NCI-H82 treated with DMSO at 0.1 percent for 48 hours (cell line): ENCODE results near the gene FKBP5.
"Not testable (repeated sequence)": the region's sequence is repeated elsewhere in the genome, so short reads cannot be mapped to it uniquely, and the experiment has no call there.

Source experiments
- DNase-seq: peaks from one replicate; lab custom pipeline; 2025; ENCODE audit not compliant: unreplicated experiment; lab: John Stamatoyannopoulos, UW

The FKBP5 gene

GRCh38 chr6:35724059-35724458 lies 35.3 kb upstream of the FKBP5 start:
- DNase-seq = no peak

DNA sequence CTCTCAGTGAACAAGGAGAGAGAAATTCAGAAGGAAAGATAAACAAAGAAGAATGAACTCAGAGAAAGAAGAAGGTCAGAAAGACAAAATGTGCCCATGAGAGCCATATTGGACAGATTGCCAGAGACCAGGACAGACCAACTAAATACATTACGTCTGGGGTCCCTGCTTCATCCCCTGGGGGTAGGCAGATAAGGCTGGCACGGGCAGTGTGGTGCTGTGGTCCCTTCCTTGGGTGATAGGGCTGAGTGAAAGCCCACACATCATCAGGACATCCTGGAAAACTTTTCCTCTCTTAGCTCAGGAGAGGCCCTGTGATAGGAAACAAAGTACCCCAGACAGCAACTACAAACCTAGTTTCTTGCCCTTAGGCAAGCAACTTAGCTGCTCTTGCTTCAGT lies 34.9 kb upstream of the FKBP5 start:
- no peak for DNase-seq

- no peak for DNase-seq
These were observed 33.5 kb upstream of the FKBP5 start for GRCh38 chr6:35722121-35722761.

GRCh38 chr6:35719830-35720733 lies 31.4 kb upstream of the FKBP5 start:
- no peak for DNase-seq

- no peak for DNase-seq
These were observed 30.7 kb upstream of the FKBP5 start for GRCh38 chr6:35719404-35719829.

DNA sequence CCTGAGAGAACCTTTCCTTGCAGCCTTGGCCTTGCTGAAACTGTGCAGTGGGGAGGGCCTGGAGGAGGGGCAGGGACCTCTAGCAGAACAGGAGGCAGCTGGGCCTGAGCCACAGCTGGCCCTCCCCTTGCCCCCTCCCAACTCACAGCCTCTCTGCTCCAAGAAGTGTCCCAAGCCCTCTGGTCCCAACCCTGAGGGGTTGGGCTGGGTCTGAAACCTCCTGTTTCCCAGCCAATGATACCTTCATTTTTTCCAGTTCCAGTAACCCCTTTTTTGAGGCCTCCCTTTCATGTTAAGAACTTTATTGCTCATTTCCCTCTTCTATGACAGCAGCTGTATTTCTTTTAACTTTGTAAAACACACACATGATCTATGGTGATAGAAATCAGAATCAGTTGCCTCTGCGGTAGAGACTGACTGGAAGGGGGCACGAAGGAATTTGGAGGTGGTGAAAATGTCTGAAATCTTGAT lies 30.2 kb upstream of the FKBP5 start:
- no peak for DNase-seq

DNA sequence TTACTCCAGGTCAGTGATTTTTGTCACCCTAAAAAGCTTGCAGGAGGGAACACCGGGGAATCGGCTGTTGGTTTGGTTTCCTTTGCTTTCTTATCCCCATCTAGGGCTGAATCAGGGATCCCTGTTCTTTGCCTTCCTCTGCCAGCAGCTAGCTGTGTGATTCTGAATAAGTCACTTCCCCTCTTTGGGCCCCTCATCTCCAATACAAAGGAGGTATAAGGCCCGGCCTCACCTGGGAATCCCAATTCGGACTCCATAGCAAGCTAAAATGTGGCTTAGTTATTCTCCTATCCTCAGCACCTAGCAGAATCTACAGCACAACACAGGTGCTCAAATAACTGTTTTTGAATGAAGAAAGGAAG lies 29.6 kb upstream of the FKBP5 start:
- no peak for DNase-seq

GRCh38 chr6:35717449-35718374 lies 29.0 kb upstream of the FKBP5 start:
- no peak for DNase-seq

- DNase-seq = no peak
These were observed 28.1 kb upstream of the FKBP5 start for GRCh38 chr6:35716798-35717197.

DNA sequence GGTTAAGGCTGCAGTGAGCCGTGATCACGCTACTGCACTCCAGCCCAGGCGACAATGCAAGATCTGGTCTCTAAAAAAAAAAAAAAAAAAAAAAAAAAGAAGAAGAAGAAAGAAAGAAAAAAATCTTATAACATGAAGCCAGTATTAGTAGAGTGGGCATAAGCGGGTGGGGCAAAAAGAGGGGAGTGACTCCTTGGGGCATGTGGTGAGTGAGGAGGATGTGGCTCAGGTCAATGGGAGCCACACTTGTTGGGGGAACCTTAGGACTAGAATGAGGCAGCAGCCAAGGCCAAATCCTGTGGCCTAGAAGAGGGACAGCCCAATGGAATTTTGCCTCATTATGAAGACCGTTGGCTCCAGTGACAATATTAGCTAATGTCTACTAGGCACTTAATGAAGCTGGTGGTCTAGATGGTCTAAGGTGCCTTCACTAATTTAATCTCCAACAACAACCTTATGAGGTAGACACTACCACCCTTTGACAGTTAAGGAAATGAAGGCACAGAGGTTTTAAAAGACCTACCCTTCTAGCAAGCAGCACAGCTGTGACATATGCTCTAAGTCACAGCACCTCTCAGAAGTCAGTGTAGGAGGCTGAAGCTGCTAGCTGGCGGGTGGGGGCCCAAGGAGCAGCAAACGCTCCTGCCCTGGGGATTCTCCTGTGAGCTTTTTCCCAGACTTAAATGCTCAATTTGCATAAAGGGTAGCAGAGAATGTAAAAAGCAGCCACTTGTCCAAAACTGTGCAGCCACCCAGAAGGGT lies 24.5 kb upstream of the FKBP5 start:
- DNase-seq = no peak

- DNase-seq = no peak
These were observed 23.0 kb upstream of the FKBP5 start for GRCh38 chr6:35711731-35712130.

- no peak for DNase-seq
These were observed 21.6 kb upstream of the FKBP5 start for GRCh38 chr6:35710241-35710847.

DNA sequence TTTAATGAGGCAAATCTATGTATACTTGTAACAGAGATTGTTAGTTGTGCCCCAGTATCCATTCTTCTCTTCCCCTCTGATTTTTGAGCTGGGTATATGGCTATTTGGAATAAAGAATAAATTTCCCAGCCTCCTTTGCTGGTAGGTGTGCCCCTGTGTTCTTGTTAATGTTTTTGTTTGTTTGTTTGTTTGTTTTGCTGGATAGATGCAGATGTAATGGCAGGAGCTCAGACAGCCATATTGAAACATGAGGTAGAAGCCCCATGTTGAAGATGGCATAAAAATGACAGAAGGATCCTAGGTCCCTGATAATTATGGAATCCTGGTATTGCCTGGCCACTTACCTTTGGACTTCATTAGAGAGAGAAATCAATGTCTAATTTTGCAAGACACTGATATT lies 19.9 kb upstream of the FKBP5 start:
- no peak for DNase-seq

GRCh38 chr6:35707714-35708407 lies 19.1 kb upstream of the FKBP5 start:
- DNase-seq = no peak

DNA sequence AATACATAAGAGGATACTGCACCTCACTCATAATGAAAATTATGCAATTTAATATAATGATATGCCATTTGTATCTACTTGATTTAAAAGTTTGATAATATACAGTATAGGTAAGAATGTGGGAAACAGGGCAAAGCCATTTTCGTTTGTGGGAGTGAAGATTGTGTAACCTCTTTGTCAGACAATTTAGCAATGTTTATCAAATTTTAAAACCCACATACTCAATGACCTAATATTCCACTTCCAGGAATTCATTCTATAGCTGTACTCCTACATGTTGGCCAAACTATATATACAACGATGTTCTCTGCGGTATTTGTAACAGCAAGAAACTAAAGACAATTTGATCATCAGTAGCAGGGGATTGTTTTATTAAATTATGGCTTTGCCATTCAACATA lies 17.8 kb upstream of the FKBP5 start:
- no peak for DNase-seq

DNA sequence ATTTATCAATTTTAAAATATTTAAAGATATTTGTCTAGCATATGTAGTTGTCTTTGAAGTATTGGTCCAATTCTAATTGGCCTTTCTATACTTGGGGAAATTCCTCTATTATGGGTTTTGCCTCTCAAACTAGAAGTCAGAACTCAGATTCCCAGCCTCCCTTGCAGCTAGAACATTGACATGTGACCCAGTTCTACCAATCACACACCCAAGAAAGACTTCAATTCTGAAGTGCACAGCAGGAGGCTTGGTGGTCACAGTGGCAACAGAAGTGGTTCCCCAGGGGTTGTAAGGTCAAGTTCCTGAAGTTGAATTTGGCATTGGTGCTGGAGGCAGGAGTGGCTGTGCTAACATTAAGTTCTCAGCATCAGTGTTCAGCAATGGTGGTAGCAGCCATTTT lies 14.8 kb upstream of the FKBP5 start:
- DNase-seq = no peak

- DNase-seq = no peak
These were observed 10.1 kb upstream of the FKBP5 start for GRCh38 chr6:35698858-35699257.

DNA sequence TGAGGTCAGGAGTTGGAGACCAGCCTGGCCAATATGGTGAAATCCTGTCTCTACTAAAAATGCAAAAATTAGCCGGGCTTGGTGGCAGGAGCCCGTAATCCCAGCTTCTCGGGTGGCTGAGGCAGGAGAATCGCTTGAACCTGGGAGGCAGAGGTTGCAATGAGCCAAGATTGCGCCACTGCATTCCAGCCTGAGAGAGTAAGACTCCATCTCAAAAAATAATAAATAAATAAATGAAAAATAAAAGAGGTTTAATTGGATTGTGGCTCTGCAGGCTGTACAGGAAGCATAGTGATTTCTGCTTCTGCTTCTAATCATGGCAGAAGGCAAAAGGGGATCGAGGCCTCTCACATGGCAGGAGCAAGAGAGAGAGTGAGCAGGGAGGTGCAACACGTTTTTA lies 9.7 kb upstream of the FKBP5 start:
- not testable (repeated sequence) for DNase-seq

DNA sequence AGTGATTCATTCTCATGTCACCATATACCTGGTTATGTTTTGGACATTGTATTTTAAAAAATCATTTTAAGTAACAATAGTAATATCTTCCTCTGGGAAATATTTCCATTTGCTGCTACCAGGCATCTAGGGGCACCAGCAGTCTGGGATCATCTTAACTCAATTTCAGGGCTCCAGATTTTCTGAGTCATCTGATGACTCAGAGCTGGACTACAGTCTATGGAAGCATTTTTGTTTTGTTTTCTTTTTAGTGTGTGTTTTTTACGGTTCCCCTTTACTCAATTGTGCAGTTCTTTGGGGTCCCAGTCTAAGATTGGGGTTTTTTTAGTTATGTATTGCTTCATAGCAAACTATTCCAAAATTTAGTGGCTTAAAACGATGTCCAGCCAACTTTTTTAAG lies 5.7 kb upstream of the FKBP5 start:
- DNase-seq = no peak
